Eye (tissue), 1 donor: ENCODE data around the gene EVI5L.
"Not testable (repeated sequence)": the region's sequence is repeated elsewhere in the genome, so short reads cannot be mapped to it uniquely, and the experiment has no call there.

Experiments used
- DNase-seq: peaks from one replicate; pipeline ENCODE4 v3.0.0-alpha.2; 2015

The EVI5L gene

DNA sequence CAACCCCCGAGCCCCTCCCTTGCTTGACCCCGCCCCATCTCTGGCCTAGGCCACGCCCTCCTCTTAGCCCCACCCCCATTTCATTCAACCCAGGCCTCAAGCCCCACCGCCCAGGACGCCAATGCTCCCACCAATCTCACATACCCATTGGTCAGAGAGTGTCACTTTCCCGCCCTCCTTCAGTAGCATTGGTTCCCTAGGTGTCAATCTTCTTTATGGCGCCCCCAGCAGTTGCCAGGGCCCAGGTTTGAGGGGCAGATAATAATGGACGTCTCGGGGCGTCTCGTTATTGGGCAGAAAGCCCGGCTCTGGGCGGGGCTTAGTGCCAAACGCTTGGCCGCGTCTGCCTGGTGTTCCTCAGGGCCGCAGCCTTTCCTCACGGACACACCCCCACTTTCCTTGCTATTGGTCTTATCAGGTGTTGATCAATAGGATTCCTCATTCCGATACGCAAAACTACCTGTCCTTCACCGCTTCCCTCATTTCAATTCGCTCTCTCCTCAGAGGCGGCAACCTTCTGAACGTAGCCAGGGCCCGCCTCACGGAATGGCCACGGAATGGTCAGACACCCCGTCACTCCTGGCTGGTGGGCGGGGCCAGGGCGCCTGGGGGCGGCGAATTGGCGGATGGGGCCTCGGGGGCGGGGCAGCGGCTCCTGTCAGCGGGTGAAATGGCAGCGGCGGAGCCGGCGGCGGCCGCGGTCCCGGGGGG, at the start of gene EVI5L:
TSS of gene EVI5L (plus strand) at position 658 of the 711 bp plus-strand sequence. CDS start 16,325 bp downstream, outside the sequence.
- DNase-seq, result peak; percentile 100

GRCh38 chr19:7781157-7781556, 48.9 kb upstream of the EVI5L start:
- DNase-seq, result no peak

- no peak for DNase-seq
These were observed 46.0 kb upstream of the EVI5L start for GRCh38 chr19:7783991-7784423.

- no peak for DNase-seq
These were observed 45.2 kb upstream of the EVI5L start for GRCh38 chr19:7784856-7785255.

DNA sequence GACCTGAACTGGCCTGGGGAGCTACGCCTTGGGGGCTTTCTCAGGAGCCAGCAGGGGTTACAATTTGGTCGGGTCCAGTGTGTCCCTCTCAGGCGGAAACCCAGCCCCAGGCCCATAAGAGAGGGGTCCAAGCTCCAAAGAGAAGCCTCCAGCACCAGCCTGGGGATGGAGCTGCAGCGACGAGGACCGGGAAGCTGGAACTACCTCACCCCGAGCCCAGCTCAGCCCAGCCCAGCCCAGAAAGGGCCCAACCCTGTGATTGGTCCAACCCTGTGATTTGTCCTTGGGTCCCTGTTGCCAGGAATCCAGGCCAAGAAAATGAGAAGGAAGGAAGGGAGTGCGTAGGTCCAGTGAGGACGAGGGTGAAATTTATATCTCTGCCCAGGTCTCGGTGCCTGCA, 42.9 kb upstream of the EVI5L start:
- DNase-seq, result no peak

DNA sequence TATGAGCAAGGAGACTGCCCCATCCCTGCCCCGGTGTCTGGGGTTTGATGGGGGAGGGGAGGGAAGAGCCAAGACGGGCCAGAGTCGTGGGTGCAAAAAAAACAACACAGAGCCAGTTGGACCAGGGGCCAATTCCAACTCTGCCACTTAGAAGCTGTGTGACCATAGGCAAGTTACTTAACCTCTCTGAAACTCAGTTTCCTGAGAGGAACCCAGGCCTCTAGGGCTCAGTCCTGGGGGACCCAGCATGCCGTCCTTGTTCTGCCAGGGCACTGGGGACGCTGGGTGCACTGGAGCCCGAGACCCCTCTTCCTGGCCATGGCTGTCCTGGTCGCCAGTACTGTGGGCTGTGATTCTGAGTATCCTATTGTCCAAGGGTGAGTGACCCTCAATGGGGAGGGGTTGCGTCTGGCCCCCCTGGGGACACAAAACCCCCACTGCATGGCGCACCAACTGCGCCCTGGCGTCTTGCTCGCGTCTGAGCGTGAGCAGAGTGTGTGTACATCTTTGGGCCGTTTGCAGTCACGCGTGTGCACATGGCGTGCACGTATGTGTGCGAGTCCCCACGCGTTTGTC, 42.3 kb upstream of the EVI5L start:
- DNase-seq, result no peak

DNA sequence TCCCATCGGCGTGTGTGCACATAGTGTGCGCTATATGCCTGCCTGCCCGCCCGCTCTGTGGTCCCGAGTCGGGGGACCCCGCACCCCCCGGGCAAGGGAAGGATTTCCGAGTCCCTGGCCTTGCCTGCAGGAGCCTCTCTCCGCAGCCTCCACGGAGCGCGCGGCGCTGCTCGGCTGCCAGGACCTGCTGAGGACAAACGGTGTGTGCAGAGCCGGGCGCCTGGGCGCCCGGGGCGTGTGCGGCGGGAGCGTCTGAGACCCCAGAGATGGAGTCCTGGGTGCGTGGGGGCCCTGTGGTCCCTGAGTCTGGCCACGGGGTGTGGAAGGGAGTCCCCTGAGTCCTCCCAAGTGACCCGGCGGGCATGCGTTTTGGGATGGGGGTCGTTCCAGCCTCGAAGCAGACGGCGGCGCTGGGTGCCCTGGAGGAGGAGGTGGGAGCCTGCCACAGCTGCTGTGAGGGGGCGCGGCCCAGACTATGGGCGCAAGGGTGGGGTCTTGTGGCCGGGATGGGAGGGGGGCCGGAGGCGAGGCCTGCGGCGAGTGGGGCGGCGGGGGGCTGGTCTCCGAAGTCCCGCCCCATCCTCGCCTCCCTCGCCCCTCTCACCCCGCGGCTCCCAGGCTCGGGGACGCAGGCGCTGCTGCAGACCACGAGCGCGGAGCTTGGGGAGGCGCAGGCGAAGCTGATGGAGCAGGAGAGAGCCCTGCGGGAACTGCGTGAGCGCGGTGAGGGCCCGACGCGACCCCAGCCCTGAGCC, 41.7 kb upstream of the EVI5L start:
- peak; percentile 52 for DNase-seq

DNA sequence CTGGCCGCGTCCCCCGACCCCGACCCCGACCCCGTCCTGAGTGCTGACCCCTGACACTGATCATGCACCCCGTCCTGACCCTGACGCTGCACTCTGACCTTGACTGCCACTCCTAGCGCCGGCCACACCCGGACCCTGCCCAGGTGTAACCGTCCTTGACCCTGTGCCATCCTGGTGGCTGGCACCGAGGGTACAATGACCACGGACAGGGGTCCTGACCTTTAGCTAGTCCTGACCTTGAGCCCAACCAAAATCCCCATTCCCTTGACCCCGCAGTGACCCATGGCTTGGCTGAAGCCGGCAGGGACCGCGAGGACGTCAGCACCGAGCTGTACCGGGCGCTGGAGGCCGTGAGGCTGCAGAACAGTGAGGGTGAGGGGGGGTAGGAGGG, 41.1 kb upstream of the EVI5L start:
- DNase-seq, result peak; percentile 14

DNA sequence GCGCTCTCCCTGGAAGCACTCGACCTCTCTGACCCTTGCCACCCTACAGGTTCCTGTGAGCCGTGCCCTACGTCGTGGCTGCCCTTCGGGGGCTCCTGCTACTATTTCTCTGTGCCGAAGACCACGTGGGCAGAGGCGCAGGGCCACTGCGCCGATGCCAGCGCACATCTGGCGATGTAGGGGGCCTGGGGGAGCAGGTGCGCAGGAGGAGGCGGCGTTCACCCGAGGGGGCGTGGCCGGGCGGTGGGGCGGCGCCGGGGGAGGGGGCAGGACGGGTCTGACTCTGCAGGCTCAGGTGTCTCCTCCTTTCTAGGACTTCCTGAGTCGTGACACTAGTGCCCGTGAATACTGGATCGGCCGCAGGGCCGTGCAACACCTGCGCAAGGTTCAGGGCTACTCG, 40.6 kb upstream of the EVI5L start:
- no peak for DNase-seq

- no peak for DNase-seq
These were observed 39.6 kb upstream of the EVI5L start for GRCh38 chr19:7790416-7790815.

GRCh38 chr19:7792281-7792680, 37.7 kb upstream of the EVI5L start:
- DNase-seq, result peak; percentile 15

DNA sequence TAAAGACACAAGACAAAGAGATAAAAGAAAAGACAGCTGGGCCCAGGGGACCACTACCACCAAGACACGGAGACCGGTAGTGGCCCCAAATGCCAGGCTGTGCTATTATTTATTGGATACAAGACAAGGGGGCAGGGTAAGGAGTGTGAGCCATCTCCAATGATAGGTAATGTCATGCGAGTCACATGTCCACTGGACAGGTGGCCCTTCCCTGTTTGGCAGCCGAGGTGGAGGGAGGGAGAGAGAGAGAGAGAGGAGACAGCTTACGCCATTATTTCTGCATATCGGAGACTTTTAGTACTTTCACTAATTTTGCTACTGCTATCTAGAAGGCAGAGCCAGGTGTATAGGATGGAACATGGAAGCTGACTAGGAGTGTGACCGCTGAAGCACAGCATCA, 37.3 kb upstream of the EVI5L start:
- not testable (repeated sequence) for DNase-seq

- DNase-seq, result no peak
These were observed 36.5 kb upstream of the EVI5L start for GRCh38 chr19:7793493-7793892.

- no peak for DNase-seq
These were observed 34.4 kb upstream of the EVI5L start for GRCh38 chr19:7795555-7796161.

GRCh38 chr19:7799640-7800355, 30.2 kb upstream of the EVI5L start:
- DNase-seq, result peak; percentile 94

GRCh38 chr19:7801020-7801570, 28.9 kb upstream of the EVI5L start:
- no peak for DNase-seq

- no peak for DNase-seq
These were observed 23.8 kb upstream of the EVI5L start for GRCh38 chr19:7806234-7806633.

- no peak for DNase-seq
These were observed 23.1 kb upstream of the EVI5L start for GRCh38 chr19:7806876-7807275.

DNA sequence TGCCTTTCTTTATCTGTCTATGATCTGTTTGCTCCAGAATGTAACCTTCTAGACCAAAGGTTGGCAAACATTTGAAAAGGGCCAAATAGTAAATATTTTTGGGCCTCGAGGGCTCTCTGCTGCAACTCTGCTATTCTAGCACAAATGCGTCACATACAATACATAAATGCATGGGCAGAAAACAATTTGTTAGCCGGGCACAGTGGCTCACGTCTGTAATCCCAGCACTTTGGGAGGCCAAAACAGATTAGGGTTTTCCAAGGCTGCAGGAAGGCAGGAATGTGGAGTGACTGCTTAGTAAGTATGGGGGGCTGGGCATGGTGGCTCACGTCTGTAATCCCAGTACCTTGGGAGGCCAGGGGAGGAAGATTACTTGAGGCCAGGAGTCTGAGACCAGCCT, 21.9 kb upstream of the EVI5L start:
- no peak for DNase-seq

GRCh38 chr19:7811989-7812388, 18.0 kb upstream of the EVI5L start:
- DNase-seq, result no peak

- no peak for DNase-seq
These were observed 14.7 kb upstream of the EVI5L start for GRCh38 chr19:7815325-7815724.

GRCh38 chr19:7816040-7816439, 14.0 kb upstream of the EVI5L start:
- not testable (repeated sequence) for DNase-seq

DNA sequence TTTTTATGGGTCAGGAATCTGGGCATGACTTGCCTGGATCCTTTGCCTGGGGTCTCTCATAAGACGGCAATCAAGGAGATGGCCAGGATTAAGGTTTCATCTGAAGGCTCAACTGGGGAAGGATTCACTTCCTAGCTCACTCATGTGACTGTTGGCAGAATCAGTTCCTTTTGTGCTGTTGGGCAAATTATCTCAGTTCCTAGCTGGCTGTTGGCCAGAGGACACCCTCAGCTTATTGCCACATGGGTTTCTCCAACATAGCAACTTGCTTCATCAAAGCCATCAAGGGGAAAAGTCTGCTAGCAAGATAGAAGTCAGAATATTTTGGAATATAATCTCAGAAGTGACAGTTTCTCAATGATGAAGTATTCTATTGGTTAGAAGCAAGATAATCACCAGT, 12.2 kb upstream of the EVI5L start:
- DNase-seq, result no peak
